Common myeloid progenitor, CD34-positive (primary cell): ENCODE data around the gene MVB12B.

Experiments used
- CTCF ChIA-PET: fragments of 350-600 bp; sonication (Branson Sonifier 250); formaldehyde crosslinking; loops from one replicate; lab custom pipeline; 2021; ENCODE audit warnings: antibody characterized with exemption; lab: Charles Lee
- POLR2A ChIA-PET: fragments of 350-600 bp; sonication (Branson Sonifier 250); formaldehyde crosslinking; loops from one replicate; lab custom pipeline; 2021; ENCODE audit warnings: antibody characterized with exemption; lab: Charles Lee
- DNase-seq, 3 donors: peaks; one replicate each; pipeline versions ENCODE4 v3.0.0 to v3.0.0-alpha.2; 2013
- H3K27ac ChIP-seq, 2 experiments: 1 replicate in 1 of 2; 2 replicates in 1 of 2; pipeline ENCODE4 v1.7.0; 2013; ENCODE audit warnings: inconsistent platforms in 2 of 2, low read length in 2 of 2, mild to moderate bottlenecking in 2 of 2, low read depth in 1 of 2, moderate library complexity in 1 of 2; ENCODE audit not compliant: severe bottlenecking in 2 of 2, insufficient read depth in 1 of 2, poor library complexity in 1 of 2
- H3K27me3 ChIP-seq, 5 experiments: replicated peaks in 2 of 5; 1 replicate in 3 of 5; 2 replicates in 2 of 5; pipeline versions ENCODE4 v1.6.1 to v1.7.0; 2013; ENCODE audit warnings: low read length in 4 of 5, mild to moderate bottlenecking in 2 of 5, moderate library complexity in 2 of 5, inconsistent platforms in 1 of 5; ENCODE audit not compliant: insufficient read depth in 5 of 5, control insufficient read depth in 4 of 5
- H3K36me3 ChIP-seq, 4 experiments: 1 replicate in 2 of 4; 2 replicates in 2 of 4; pipeline versions ENCODE4 v1.6.1 to v1.7.0; 2013; ENCODE audit warnings: low read length in 3 of 4, control low read depth in 1 of 4, mild to moderate bottlenecking in 1 of 4; ENCODE audit not compliant: control insufficient read depth in 4 of 4, insufficient read depth in 4 of 4
- H3K4me1 ChIP-seq, 4 experiments: 1 replicate in 3 of 4; 2 replicates in 1 of 4; pipeline versions ENCODE4 v1.6.1 to v1.7.1; 2013; ENCODE audit warnings: low read length in 3 of 4, mild to moderate bottlenecking in 3 of 4, control low read depth in 1 of 4, inconsistent platforms in 1 of 4, moderate library complexity in 1 of 4; ENCODE audit not compliant: control insufficient read depth in 4 of 4, insufficient read depth in 4 of 4; ENCODE audit errors: control extremely low read depth in 1 of 4
- H3K4me3 ChIP-seq, 7 experiments: 1 replicate in 4 of 7; 2 replicates in 3 of 7; pipeline versions ENCODE4 v1.5.1 to v1.7.0; 2013; ENCODE audit warnings: mild to moderate bottlenecking in 7 of 7, low read length in 6 of 7, moderate library complexity in 6 of 7, inconsistent platforms in 2 of 7, low read depth in 2 of 7, control low read depth in 1 of 7; ENCODE audit not compliant: insufficient read depth in 4 of 7, control insufficient read depth in 1 of 7; ENCODE audit errors: extremely low read depth in 1 of 7
- H3K9me3 ChIP-seq, 5 experiments: 1 replicate in 4 of 5; 2 replicates in 1 of 5; pipeline versions ENCODE4 v1.6.1 to v1.7.1; 2013; ENCODE audit warnings: low read length in 4 of 5, mild to moderate bottlenecking in 2 of 5, inconsistent platforms in 1 of 5, low read depth in 1 of 5, moderate library complexity in 1 of 5; ENCODE audit not compliant: control insufficient read depth in 4 of 5, insufficient read depth in 2 of 5; ENCODE audit errors: control extremely low read depth in 1 of 5
- WGBS: methylation state at CpG from one replicate; pipeline ENCODE4 v1.1.5; 2013; ENCODE audit not compliant: insufficient coverage; 5-methylcytosine and 5-hydroxymethylcytosine counted together

The MVB12B gene

GRCh38 chr9:126504977-126505455 is 178.4 kb downstream of the MVB12B start:
- ChIA-PET CTCF (interaction anchor here (1.0 to 1.4 kb wide), 2 partner anchors 20 to 23 kb away, joined by 3 to 5 read pairs; no protein-coding TSS in a partner anchor), POLR2A (interaction anchor here (0.7 kb wide), 1 partner anchor 13 kb away, joined by 3 read pairs; no protein-coding TSS in a partner anchor)
- Histone ChIP-seq H3K9me3 (no peaks in the 10 kb centered on the region), H3K27ac (no peak overlapping the region), H3K4me3 (no peak overlapping the region), H3K4me1 (peaks cover 0 to 12% (median 6%) of the 10 kb centered on the region in 4 experiments), H3K27me3 (peaks cover 0 to 8% (median 0%) of the 10 kb centered on the region in 5 experiments), H3K36me3 (peaks cover 0 to 11% (median 3%) of the 10 kb centered on the region in 4 experiments)
- DNase-seq, result no peak
- 94% methylated on average over 9 of the region's 11 CpGs for WGBS

- Histone ChIP-seq H3K27ac (no peak overlapping the region), H3K36me3 (peaks cover 0 to 11% (median 3%) of the 10 kb centered on the region in 4 experiments), H3K4me1 (peaks cover 0 to 5% (median 4%) of the 10 kb centered on the region in 4 experiments), H3K4me3 (no peak overlapping the region), H3K27me3 (peaks cover 0 to 5% (median 0%) of the 10 kb centered on the region in 5 experiments), H3K9me3 (no peaks in the 10 kb centered on the region)
- WGBS, result 93% methylated on average over 7 of the region's 11 CpGs
- DNase-seq, result no peak
- POLR2A ChIA-PET, result interaction anchor here (0.7 kb wide), 1 partner anchor 12 kb away, joined by 3 read pairs; no protein-coding TSS in a partner anchor
- CTCF ChIA-PET, result interaction anchor here (1.4 to 6.2 kb wide), 2 partner anchors 19 to 50 kb away, joined by 5 to 61 read pairs; no protein-coding TSS in a partner anchor
These were observed 179.2 kb downstream of the MVB12B start for GRCh38 chr9:126505697-126506346.

- Histone ChIP-seq H3K9me3 (no peaks in the 10 kb centered on the region), H3K27me3 (peaks cover 0 to 5% (median 0%) of the 10 kb centered on the region in 5 experiments), H3K4me3 (no peak overlapping the region), H3K4me1 (no peaks in the 10 kb centered on the region), H3K36me3 (peaks cover 0 to 11% (median 3%) of the 10 kb centered on the region in 4 experiments), H3K27ac (no peak overlapping the region)
- POLR2A ChIA-PET, result no interaction called here
- DNase-seq, result no peak
- CTCF ChIA-PET, result interaction anchor here (6.2 kb wide), 1 partner anchor 49 kb away, joined by 61 read pairs; no protein-coding TSS in a partner anchor
- 97% methylated on average over 25 of the region's 27 CpGs for WGBS
These were observed 180.0 kb downstream of the MVB12B start for GRCh38 chr9:126506361-126507317.

DNA sequence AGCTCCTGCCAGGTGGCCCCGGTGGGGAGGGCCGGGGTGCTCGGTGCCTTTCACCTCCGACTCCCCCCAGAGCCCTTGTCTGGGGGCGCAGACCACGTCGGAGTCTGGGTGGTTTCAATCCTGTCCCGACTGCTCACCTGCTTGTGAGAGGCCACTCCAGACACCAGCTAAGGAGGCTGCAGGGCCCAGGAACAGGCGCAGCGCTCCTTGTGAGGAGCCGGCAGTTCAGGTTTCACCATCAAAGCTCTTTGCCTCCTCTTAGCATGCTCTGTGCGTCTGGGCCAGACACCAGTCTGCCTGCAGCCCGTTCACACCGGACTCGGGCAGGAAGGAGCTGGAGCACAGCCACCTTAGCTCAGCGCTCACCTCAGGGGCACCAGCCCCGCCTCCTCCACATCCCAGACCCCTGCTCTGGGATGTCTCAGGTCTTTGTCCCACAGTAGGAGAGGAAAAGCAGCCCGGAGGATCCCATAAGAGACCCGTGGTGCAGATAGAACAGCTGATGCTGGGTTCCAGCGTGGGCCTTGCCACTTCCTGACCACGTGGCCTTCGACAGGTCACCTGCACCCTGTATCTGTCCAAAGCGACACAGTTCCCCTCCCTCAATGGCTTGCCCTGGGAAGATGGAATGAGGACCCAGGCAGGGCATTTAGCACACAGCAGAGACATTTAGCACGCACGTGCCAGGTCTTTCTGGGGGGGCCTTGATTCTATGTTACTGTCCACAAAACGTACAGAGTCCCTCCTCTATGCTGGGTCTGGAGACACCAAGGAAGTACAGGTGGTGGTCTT is 180.9 kb downstream of the MVB12B start:
- WGBS, result 85% methylated on average over 21 of the region's 26 CpGs
- H3K36me3 ChIP-seq, result peaks cover 0 to 11% (median 3%) of the 10 kb centered on the region in 4 experiments
- ChIA-PET CTCF (interaction anchor here (1.1 to 6.2 kb wide), 4 partner anchors 8 to 49 kb away, joined by 3 to 61 read pairs (median 4); no protein-coding TSS in a partner anchor), POLR2A (no interaction called here)
- no peak for DNase-seq
- no peak overlapping the region for H3K27ac ChIP-seq
- no peaks in the 10 kb centered on the region for H3K4me1 ChIP-seq
- H3K27me3 ChIP-seq, result peaks cover 0 to 5% (median 0%) of the 10 kb centered on the region in 5 experiments
- no peaks in the 10 kb centered on the region for H3K9me3 ChIP-seq
- no peak overlapping the region for H3K4me3 ChIP-seq

GRCh38 chr9:126508171-126508591 is 181.6 kb downstream of the MVB12B start:
- Histone ChIP-seq H3K4me3 (no peak overlapping the region), H3K4me1 (no peaks in the 10 kb centered on the region), H3K27me3 (peaks cover 0 to 5% (median 0%) of the 10 kb centered on the region in 5 experiments), H3K36me3 (peaks cover 0 to 11% (median 3%) of the 10 kb centered on the region in 4 experiments), H3K9me3 (no peaks in the 10 kb centered on the region), H3K27ac (no peak overlapping the region)
- CTCF ChIA-PET, result interaction anchor here (1.1 to 6.2 kb wide), 4 partner anchors 9 to 48 kb away, joined by 3 to 61 read pairs (median 4); no protein-coding TSS in a partner anchor
- no peak for DNase-seq
- POLR2A ChIA-PET, result no interaction called here
- 90% methylated on average over 12 of the region's 12 CpGs for WGBS

DNA sequence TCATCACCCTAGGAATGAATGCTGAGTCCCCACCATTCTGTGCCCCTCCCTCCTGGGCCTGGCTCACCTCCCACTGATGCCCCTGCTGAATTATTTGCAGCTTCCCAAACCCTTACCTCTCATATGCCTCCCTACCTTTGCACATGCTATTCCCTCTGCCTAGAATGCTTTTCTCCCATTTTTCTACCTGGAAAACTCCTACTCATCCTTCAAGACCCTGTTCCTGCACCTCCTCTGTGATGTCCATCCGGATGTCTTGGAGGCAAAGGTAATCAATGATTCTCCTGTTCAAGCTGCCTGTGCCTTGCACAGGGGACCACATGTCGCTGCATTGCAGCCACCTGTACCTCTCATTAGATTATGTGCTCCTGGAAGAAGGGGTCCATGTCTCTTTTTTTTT is 182.3 kb downstream of the MVB12B start:
- Histone ChIP-seq H3K27ac (no peak overlapping the region), H3K36me3 (peaks cover 0 to 4% (median 2%) of the 10 kb centered on the region in 4 experiments), H3K9me3 (no peaks in the 10 kb centered on the region), H3K27me3 (peaks cover 0 to 5% (median 0%) of the 10 kb centered on the region in 5 experiments), H3K4me1 (peaks cover 0 to 4% (median 4%) of the 10 kb centered on the region in 4 experiments), H3K4me3 (no peak overlapping the region)
- WGBS, result 100% methylated on average over 1 of the region's 2 CpGs
- ChIA-PET CTCF (interaction anchor here (1.1 to 6.2 kb wide), 3 partner anchors 16 to 47 kb away, joined by 3 to 61 read pairs (median 6); no protein-coding TSS in a partner anchor), POLR2A (no interaction called here)
- DNase-seq, result no peak
